Transverse colon (tissue), 4 donors: Measurements from ENCODE around the gene LGALS3BP.

Source experiments
- EP300 ChIP-seq: sonication (generic); formaldehyde crosslinking; IDR thresholded peaks from one replicate; pipeline ENCODE4 v1.6.1; 2017; ENCODE audit warnings: antibody characterized with exemption, low read depth
- POLR2A ChIP-seq: fragments of 450-650 bp; IDR thresholded peaks from one replicate; pipeline ENCODE4 v1.6.1; 2016; ENCODE audit warnings: antibody characterized with exemption, mild to moderate bottlenecking, moderate library complexity
- POLR2AphosphoS5 ChIP-seq, 3 donors: sonication (generic); formaldehyde crosslinking; IDR thresholded peaks; one replicate each; pipeline ENCODE4 v1.6.1; 2016; ENCODE audit warnings: antibody characterized with exemption in 3 of 3
- TF ChIP-seq, protein P1 (sequence below), 5 experiments: fragments of 200-600 bp in 3 of 5; fragments of 450-650 bp in 2 of 5; sonication (generic) in 3 of 5; IDR thresholded peaks; 1 replicate in 2 of 5; 2 replicates in 3 of 5; pipeline ENCODE4 v1.5.1; 2016 to 2017; ENCODE audit warnings: antibody characterized with exemption in 5 of 5, inconsistent platforms in 3 of 5, mild to moderate bottlenecking in 2 of 5, moderate library complexity in 1 of 5

DNA sequence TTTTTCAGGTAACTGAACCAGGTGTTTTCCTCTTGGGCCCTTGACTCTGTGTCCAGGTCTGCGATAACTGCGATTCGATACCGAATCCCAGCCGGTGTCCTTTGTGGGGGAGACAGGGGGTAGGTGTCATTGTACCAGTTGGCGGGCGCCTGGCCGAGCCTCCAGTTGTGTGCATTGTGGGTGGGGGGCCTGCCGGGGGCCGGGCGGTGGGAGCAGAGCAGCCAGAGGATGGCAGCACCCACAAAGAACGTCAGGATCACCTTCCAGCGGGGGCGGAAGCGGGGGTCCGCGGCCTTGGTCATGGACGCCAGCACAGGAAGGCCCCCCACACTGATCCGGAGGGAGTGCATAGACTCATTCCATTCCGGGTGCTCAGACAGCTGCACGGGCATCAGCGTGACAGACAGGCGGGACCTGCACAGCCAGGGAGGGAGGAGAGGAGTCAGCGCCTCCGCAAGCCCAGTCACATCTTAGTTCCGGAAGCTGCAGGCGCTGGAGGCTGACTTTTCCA, 17.6 kb upstream of the LGALS3BP start:
- TF ChIP-seq POLR2AphosphoS5 (IDR thresholded peaks at IDR 0.05) (no peak), POLR2A (no peak), EP300 (no peak)
- TF ChIP-seq, protein P1, sequence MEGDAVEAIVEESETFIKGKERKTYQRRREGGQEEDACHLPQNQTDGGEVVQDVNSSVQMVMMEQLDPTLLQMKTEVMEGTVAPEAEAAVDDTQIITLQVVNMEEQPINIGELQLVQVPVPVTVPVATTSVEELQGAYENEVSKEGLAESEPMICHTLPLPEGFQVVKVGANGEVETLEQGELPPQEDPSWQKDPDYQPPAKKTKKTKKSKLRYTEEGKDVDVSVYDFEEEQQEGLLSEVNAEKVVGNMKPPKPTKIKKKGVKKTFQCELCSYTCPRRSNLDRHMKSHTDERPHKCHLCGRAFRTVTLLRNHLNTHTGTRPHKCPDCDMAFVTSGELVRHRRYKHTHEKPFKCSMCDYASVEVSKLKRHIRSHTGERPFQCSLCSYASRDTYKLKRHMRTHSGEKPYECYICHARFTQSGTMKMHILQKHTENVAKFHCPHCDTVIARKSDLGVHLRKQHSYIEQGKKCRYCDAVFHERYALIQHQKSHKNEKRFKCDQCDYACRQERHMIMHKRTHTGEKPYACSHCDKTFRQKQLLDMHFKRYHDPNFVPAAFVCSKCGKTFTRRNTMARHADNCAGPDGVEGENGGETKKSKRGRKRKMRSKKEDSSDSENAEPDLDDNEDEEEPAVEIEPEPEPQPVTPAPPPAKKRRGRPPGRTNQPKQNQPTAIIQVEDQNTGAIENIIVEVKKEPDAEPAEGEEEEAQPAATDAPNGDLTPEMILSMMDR (IDR thresholded peaks at IDR 0.05), result no peak
